ENCODE results near the gene RADIL.

Gene RADIL

DNA sequence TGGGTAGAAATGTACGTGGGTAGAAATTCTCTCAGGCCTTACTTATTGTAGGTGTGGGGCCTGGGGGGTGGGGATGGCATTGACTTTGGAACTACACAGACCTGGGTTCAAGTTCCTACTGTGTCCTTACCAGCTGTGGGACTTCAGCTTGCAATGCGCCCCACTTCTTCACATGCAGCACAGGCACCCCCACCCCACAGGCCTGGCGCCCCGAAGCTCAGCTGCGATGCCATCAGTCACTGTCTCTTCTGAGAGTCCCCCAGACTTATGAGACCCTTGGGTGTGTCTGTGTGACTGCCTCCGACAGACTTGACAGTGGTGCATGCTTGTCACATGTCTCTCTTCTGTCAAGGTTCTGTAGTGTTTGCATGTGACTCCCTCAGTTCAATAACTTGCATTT, 111.2 kb downstream of the RADIL start:
- DNase-seq: no peak

DNA sequence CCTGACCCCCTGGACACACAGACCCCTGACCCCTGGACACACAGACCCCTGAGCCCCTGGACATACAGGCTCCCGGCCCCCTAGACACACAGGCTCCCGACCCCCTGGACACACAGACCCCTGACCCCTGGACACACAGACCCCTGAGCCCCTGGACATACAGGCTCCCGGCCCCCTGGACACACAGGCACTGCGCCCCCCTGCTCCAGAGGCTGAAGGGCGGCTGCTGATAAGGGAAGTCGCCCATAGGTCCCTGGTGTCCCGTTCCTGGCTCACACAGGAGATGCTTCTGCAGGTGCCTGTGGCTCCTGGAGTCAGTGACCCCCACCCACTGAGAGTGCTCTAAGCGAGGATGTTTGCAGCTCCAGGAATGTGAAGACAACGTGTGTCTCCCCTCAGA, 111.8 kb downstream of the RADIL start:
- no peak for DNase-seq

DNA sequence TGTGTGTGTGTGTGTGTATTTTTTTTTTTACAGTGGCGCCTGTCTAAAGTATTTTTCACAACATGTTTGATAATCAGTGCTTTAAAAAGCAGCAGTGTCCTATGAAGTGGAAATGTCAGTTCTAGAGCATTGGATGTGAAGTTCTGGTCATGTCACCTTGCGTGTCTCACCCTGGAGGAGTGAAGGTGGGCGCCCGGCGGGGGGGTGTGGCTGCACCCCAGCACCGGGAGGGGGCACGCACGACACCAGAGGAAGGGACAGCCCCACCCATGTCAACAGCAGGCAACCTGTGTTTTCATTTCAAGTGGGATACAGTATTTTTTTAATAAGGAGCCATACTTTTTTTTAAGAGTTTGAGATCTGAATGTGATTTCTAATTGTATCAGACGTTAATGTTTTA, 112.6 kb downstream of the RADIL start:
- DNase-seq: no peak

- no peak for DNase-seq
Observed at GRCh38 chr7:4769761-4770160, 113.8 kb downstream of the RADIL start.

GRCh38 chr7:4768597-4769569, 114.6 kb downstream of the RADIL start:
- DNase-seq: no peak

DNA sequence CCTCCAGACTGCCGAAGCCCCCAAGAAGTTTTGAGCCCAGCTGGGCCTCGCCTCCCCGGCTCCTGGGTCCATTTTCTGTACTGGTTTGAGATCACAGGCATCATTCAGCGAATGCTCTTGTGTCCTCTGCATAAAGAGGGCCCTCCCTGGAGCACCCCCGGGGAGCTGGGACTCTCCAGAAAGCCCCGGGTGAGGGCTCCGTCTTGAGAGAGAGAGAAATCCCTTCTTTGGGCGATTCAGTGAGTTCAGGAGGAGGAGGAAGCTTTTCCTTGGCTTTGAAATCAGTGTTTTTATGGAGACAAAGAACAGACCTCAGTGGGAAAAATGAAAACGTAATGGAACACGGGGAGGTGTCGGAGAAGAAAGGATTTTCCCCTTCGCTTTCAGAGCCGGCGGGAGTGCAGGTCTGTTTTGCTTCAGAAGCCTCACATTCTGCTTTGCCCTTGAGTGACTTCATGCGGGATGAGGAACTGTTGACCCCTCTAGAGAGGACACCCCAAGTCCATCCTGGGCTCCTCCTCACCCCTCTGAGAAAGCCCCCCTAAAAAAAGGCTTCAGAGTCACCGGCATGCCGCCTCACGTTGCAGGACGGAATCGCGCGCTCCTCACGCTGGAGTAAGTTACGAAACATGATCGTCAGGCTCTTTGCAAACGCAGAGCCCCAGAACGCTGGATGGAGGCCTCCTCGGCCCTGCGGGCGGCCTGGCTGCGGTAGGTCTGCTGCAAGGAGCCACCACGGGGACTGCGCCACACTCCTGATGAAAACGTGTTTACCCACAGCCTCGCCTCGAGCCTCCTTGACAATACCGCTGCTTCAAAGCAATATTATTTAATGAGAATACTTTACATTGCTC, 116.6 kb downstream of the RADIL start:
- no peak for DNase-seq

- DNase-seq: no peak
Observed at GRCh38 chr7:4765776-4766490, 117.6 kb downstream of the RADIL start.

DNA sequence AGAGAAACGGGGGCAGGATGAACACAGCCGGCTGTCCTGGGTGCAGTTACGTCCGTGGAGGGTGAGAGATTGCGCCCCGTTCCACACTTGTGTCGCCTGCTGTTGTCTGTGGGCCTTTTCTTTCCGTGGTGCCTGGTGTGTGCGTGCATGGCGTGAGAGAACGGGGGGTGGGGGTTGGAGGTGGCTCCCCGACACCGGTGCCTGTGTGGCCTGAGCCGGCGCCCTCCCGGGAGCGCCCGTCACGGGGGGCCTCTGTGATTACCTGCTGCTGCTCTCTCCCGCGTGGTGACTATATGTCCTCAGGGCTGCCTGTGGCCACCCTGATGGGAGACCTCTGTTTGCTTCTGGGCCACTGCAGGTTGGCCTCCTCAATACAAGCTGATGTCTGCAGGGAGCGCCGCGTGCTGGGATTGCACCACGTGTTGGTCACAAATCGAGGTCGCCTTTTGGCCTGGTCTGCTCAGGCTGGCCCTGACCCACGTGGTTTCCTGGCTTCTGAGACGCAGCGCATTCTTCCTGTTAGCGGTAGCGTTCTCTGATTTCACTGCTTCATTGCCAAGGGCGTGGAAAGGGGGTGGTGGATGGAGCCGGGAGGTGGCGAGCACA, 119.0 kb downstream of the RADIL start:
- DNase-seq: no peak

DNA sequence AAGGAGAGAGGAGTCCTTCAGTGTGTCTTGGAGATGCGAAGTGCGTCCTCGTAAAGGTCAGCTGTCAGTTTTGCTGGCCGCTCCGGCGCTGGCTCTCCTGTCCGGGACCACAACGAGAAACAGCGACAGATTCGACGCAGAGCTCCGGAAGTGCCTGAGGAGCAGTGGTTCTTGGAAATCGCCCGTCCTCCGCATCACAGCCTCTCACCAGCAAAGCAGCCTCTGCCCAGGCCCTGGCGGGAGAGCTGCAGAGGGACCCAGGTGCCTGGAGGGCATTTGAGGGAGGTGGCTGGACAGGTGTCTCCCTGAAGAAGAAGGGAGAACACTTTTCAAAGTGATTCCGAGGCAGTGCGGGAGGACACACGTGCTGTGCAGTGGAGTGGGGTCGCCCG, 119.7 kb downstream of the RADIL start:
- DNase-seq: no peak

DNA sequence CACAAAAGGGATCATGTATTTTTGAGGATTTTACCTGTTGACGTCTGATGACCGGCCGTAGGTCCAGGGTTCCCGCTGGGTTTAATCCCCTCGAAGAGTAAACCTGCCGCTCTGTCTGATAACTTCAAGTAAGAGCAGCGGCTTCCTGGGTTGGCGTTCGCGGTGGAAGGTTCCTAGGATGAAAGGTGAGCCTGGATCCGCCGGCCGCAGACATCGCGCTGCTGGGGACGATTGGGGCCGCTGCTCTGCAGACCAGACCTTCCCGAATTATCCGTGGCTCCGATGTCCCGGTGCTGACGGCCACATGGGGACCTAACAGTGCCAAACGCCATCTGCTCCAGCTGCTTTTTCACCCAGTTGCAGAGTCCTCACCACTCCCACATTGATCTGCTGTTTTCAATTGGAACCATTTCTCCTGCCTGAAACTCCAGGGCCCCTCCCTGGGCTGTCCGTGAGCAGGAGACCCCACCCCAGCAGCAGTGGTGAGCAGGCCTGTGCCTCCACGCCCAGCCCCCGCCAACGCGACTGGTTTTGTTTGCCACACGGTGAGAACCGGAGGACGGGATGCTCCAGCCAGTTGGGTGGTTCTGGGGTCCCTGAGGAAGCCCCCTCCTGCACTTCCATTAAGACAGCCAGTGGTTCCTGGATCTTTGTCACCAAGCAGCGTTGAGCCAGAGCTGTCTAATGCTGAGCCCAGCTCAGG, 120.3 kb downstream of the RADIL start:
- DNase-seq: no peak

GRCh38 chr7:4762121-4763055, 121.1 kb downstream of the RADIL start:
- no peak for DNase-seq

GRCh38 chr7:4760952-4761351, 122.6 kb downstream of the RADIL start:
- DNase-seq: no peak

GRCh38 chr7:4759211-4759610, 124.3 kb downstream of the RADIL start:
- no peak for DNase-seq

- no peak for DNase-seq
Observed at GRCh38 chr7:4758791-4759190, 124.7 kb downstream of the RADIL start.

DNA sequence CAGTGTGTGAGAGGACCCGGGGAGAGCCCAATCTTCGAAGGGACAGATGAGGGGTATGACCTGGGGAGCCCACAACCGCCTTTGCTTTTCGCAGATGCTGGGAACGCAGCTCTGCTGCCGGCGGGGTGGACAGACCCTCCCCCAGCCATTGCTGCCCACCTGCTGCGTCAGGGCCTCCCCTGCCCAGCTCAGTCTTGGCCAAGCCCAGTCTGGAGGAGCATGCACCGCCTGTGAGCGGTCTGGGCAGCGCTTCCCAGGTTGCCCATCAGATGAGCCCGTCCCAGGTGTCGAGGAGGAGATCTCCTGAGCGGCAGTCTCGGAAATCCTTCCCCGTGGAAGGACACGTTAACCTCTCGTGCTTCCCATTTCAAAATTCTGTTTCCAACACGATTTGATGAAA, 125.4 kb downstream of the RADIL start:
- DNase-seq: no peak

- DNase-seq: no peak
Observed at GRCh38 chr7:4755045-4755444, 128.5 kb downstream of the RADIL start.

DNA sequence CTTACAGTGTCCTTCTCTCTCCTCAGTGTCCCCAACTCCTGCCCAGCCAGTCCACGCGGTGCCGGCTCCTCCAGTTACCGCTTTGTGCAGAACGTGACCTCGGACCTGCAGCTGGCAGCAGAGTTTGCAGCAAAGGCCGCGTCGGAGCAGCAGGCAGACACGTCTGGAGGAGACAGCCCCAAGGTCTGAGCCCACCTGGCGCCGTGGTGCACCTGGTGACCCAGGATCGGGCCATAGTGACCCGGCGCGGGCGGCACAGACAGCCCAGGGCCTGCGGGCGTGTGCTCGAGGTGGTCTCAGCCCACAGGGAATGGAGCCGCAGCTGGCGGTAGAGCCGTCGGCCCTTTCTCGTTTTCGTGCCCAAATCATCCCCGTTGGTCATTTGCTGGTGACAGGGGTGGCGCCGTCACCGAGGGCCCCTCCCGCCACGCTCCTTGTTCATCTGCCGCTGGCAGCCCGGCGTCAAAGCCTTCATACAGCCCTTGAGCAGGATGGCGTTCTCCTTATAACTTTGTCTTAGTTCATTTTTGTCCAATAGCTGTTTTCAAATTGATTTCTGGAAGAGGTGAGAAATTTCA, 129.0 kb downstream of the RADIL start:
- no peak for DNase-seq

GRCh38 chr7:4753598-4754432, 129.7 kb downstream of the RADIL start:
- DNase-seq: peak; percentile 92

DNA sequence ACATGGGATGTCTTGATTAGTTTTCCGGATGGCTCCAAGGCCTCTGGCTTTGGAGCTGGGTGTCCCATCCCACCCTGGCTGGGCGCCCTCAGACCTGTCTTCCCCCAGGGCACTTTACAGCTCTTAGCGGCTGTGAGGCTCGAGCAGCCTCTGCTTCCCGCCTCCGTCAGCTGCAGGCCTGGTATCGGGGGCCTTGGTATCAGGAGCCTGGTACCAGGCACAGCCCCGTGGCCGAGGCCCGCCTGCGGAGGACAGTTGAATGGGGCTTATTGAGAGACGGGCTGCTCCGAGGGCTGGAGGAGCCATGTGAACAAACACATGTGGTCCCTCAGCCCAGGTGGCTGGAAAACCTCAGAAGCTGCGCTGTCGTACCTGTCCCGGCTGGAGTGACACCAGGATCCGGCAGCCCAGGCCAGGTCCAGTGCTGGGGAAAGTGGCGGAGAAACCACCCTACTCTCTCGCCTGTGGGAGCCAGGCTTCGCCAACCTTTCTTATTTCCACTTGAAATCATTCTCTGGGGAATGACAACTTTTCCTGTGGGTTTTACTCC, 132.0 kb downstream of the RADIL start:
- no peak for DNase-seq

Measured in CD4-positive, alpha-beta T cell treated with Interleukin-17A for 4 hours (primary cell).